H9 (cell line): ENCODE results near the gene ARMH3. TPM values are rescaled to one million over a fixed set of nuclear protein-coding genes. Genes with fewer than 3 reads are reported as not detected.

Source experiments
- DNase-seq: peaks from one replicate; pipeline ENCODE4 v3.0.0-alpha.2; 2017
- H2AFZ ChIP-seq: one replicate; pipeline ENCODE4 v1.6.1; 2013; ENCODE audit warnings: mild to moderate bottlenecking, low read length, control low read depth, moderate library complexity
- H2AK5ac ChIP-seq: 2 replicates; pipeline ENCODE4 v1.6.1; 2013; ENCODE audit warnings: low read length, control low read depth, mixed read lengths; ENCODE audit not compliant: insufficient read length
- H2BK120ac ChIP-seq: one replicate; pipeline ENCODE4 v1.6.1; 2013; ENCODE audit warnings: low read depth, mild to moderate bottlenecking, low read length, control low read depth, inconsistent platforms; ENCODE audit not compliant: poor library complexity, severe bottlenecking
- H2BK12ac ChIP-seq: 2 replicates; pipeline ENCODE4 v1.6.1; 2013; ENCODE audit warnings: low read length, control low read depth, mixed read lengths, low read depth; ENCODE audit not compliant: insufficient read length
- H2BK15ac ChIP-seq: 2 replicates; pipeline ENCODE4 v1.6.1; 2013; ENCODE audit warnings: low read depth, low read length, control low read depth
- H2BK20ac ChIP-seq: one replicate; pipeline ENCODE4 v1.6.1; 2013; ENCODE audit warnings: low read depth, mild to moderate bottlenecking, low read length, control low read depth, inconsistent platforms; ENCODE audit not compliant: poor library complexity, severe bottlenecking
- H2BK5ac ChIP-seq: 2 replicates; pipeline ENCODE4 v1.6.1; 2013; ENCODE audit warnings: low read length, control low read depth, mixed read lengths; ENCODE audit not compliant: insufficient read length
- H3K14ac ChIP-seq: 2 replicates; pipeline ENCODE4 v1.6.1; 2013; ENCODE audit warnings: low read length, control low read depth; ENCODE audit not compliant: insufficient read depth
- H3K18ac ChIP-seq: 2 replicates; pipeline ENCODE4 v1.6.1; 2013; ENCODE audit warnings: low read depth, mild to moderate bottlenecking, mixed read lengths, low read length, control low read depth; ENCODE audit not compliant: insufficient read length
- H3K23ac ChIP-seq: 2 replicates; pipeline ENCODE4 v1.6.1; 2013; ENCODE audit warnings: low read length, control low read depth, mixed read lengths, low read depth; ENCODE audit not compliant: insufficient read length
- H3K23me2 ChIP-seq: 2 replicates; pipeline ENCODE4 v1.6.1; 2013; ENCODE audit warnings: low read depth, mild to moderate bottlenecking, mixed read lengths, low read length, control low read depth; ENCODE audit not compliant: insufficient read length, poor library complexity, severe bottlenecking
- H3K27ac ChIP-seq: 2 replicates; pipeline ENCODE4 v1.5.1; 2013; ENCODE audit warnings: low read length, control low read depth, mixed read lengths, low read depth; ENCODE audit not compliant: insufficient read length
- H3K27me3 ChIP-seq: 2 replicates; pipeline ENCODE4 v1.6.1; 2013; ENCODE audit warnings: low read length, control low read depth, inconsistent platforms; ENCODE audit not compliant: insufficient read depth
- H3K4ac ChIP-seq: 2 replicates; pipeline ENCODE4 v1.6.1; 2013; ENCODE audit warnings: low read depth, mild to moderate bottlenecking, control low read depth, inconsistent platforms, low read length, moderate library complexity
- H3K4me1 ChIP-seq: 2 replicates; pipeline ENCODE4 v1.6.1; 2013; ENCODE audit warnings: low read length, control low read depth, inconsistent platforms; ENCODE audit not compliant: insufficient read depth
- H3K4me2 ChIP-seq: 2 replicates; pipeline ENCODE4 v1.6.1; 2013; ENCODE audit warnings: low read length, control low read depth, mixed read lengths; ENCODE audit not compliant: insufficient read length, insufficient read depth
- H3K56ac ChIP-seq: 2 replicates; pipeline ENCODE4 v1.6.1; 2013; ENCODE audit warnings: low read depth, mild to moderate bottlenecking, mixed read lengths, low read length, control low read depth; ENCODE audit not compliant: insufficient read length
- H3K79me1 ChIP-seq: 2 replicates; pipeline ENCODE4 v1.6.1; 2013; ENCODE audit warnings: low read depth, mild to moderate bottlenecking, moderate library complexity, low read length, control low read depth, inconsistent platforms; ENCODE audit not compliant: insufficient read depth, poor library complexity, severe bottlenecking
- H3K79me2 ChIP-seq: 2 replicates; pipeline ENCODE4 v1.6.1; 2013; ENCODE audit warnings: low read length, control low read depth, inconsistent platforms; ENCODE audit not compliant: insufficient read depth
- H3K9ac ChIP-seq: 2 replicates; pipeline ENCODE4 v1.6.1; 2013; ENCODE audit warnings: low read length, control low read depth, mixed read lengths; ENCODE audit not compliant: insufficient read length; ENCODE audit errors: extremely low read depth
- H3K9me3 ChIP-seq: one replicate; pipeline ENCODE4 v1.6.1; 2013; ENCODE audit warnings: low read depth, low read length, inconsistent platforms; ENCODE audit not compliant: control insufficient read depth
- H3T11ph ChIP-seq: one replicate; pipeline ENCODE4 v1.6.1; 2013; ENCODE audit warnings: mild to moderate bottlenecking, low read length, control low read depth, inconsistent platforms
- H4K20me1 ChIP-seq: one replicate; pipeline ENCODE4 v1.6.1; 2013; ENCODE audit not compliant: control insufficient read depth, insufficient read length, insufficient read depth
- H4K5ac ChIP-seq: 2 replicates; pipeline ENCODE4 v1.6.1; 2013; ENCODE audit warnings: low read depth, mild to moderate bottlenecking, mixed read lengths, low read length, control low read depth; ENCODE audit not compliant: insufficient read length
- H4K8ac ChIP-seq: replicated peaks from 2 replicates; pipeline ENCODE4 v1.6.1; 2013; ENCODE audit warnings: low read length, control low read depth, mixed read lengths, low read depth; ENCODE audit not compliant: insufficient read length
- H4K91ac ChIP-seq: 2 replicates; pipeline ENCODE4 v1.6.1; 2013; ENCODE audit warnings: low read depth, mild to moderate bottlenecking, moderate library complexity, mixed read lengths, low read length, control low read depth; ENCODE audit not compliant: insufficient read length
- H3K27ac Mint-ChIP-seq, 3 experiments: 2 replicates in 2 of 3; 3 replicates in 1 of 3; pipeline ENCODE4 v1.8.0; 2020 to 2021; ENCODE audit warnings: mixed read lengths in 3 of 3, mild to moderate bottlenecking in 1 of 3, moderate library complexity in 1 of 3
- H3K27me3 Mint-ChIP-seq: 2 replicates; pipeline ENCODE4 v1.8.0; 2021; ENCODE audit warnings: low read depth, mild to moderate bottlenecking, moderate library complexity, mixed read lengths
- H3K36me3 Mint-ChIP-seq, 3 experiments: 2 replicates in 2 of 3; 3 replicates in 1 of 3; pipeline ENCODE4 v1.8.0; 2020 to 2021; ENCODE audit warnings: low read depth in 3 of 3, mixed read lengths in 3 of 3; ENCODE audit not compliant: insufficient read depth in 1 of 3
- H3K4me1 Mint-ChIP-seq, 2 experiments: 2 replicates each; pipeline ENCODE4 v1.8.0; 2020; ENCODE audit warnings: mixed read lengths in 2 of 2
- H3K4me3 Mint-ChIP-seq, 2 experiments: 2 replicates in 1 of 2; 3 replicates in 1 of 2; pipeline ENCODE4 v1.8.0; 2020 to 2021; ENCODE audit warnings: mild to moderate bottlenecking in 2 of 2, mixed read lengths in 2 of 2, moderate library complexity in 1 of 2
- H3K9me3 Mint-ChIP-seq, 2 experiments: 2 replicates in 1 of 2; 3 replicates in 1 of 2; pipeline ENCODE4 v1.8.0; 2020; ENCODE audit warnings: mild to moderate bottlenecking in 2 of 2, mixed read lengths in 2 of 2, moderate library complexity in 1 of 2
- WGBS: extraction: QIAGEN DNeasy Blood & Tissue Kit; methylation state at CpG from one replicate; pipeline ENCODE4 v1.1.7; 2013; ENCODE audit warnings: missing lambda C conversion rate, low lambda C conversion rate, mixed read lengths; ENCODE audit not compliant: insufficient read length; ENCODE audit errors: extremely low coverage; 5-methylcytosine and 5-hydroxymethylcytosine counted together
- total RNA-seq: library from RNA; stranded (reverse); gene quantifications from 2 replicates; pipeline ENCODE4 v1.2.1, GENCODE V29; 2021
- TF ChIP-seq, protein P1 (sequence below): fragments of 200-600 bp; sonication (generic); conservative IDR thresholded peaks from 3 replicates; pipeline ENCODE4 v1.8.0; 2021; ENCODE audit warnings: antibody characterized with exemption, mild to moderate bottlenecking

Gene ARMH3
- total RNA-seq, 1 experiment from 2014 or later: 20.4 TPM

DNA sequence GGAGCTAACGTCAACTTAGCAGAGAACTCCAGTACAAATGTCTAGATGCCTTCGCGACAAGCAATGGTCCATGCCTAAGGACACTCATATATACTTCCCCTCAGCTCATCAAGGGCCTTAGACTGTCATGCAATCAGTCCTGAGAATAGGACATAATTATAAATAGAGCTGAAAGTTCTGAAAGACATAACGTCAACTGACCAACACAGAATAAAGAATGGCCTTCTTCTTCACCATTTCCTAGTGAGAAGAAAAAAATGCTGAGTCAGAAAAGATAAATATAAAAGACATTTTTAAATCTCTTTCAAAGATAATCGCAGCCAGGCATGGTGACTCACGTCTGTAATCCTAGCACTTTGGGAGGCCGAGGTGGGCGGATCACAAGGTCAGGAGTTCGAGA, 83.2 kb downstream of the ARMH3 start:
- no peak overlapping the region for H3K4me3 Mint-ChIP-seq
- no peak overlapping the region for H4K91ac ChIP-seq
- H3K27ac ChIP-seq: no peak overlapping the region
- H3K23me2 ChIP-seq: no peaks in the 10 kb centered on the region
- no peaks in the 10 kb centered on the region for H3K27me3 ChIP-seq
- H3K9ac ChIP-seq: no peak overlapping the region
- no peaks in the 10 kb centered on the region for H3K9me3 Mint-ChIP-seq
- H3T11ph ChIP-seq: no peak overlapping the region
- H2AFZ ChIP-seq: no peak overlapping the region
- H3K4me1 Mint-ChIP-seq: peaks cover 13 to 32% of the 10 kb centered on the region in 2 experiments
- no peak overlapping the region for H2AK5ac ChIP-seq
- H3K23ac ChIP-seq: no peak overlapping the region
- H3K27me3 Mint-ChIP-seq: no peaks in the 10 kb centered on the region
- no peaks in the 10 kb centered on the region for H3K9me3 ChIP-seq
- no peak overlapping the region for H3K27ac Mint-ChIP-seq
- DNase-seq: no peak
- no peak overlapping the region for H3K4me2 ChIP-seq
- no peak overlapping the region for H3K4ac ChIP-seq
- no peak overlapping the region for H4K8ac ChIP-seq
- no peak overlapping the region for H4K5ac ChIP-seq
- peaks cover 2 to 32% (median 16%) of the 10 kb centered on the region in 3 experiments; a peak in 6 of 7 replicates for H3K36me3 Mint-ChIP-seq
- no peak overlapping the region for H2BK120ac ChIP-seq
- TF ChIP-seq, protein P1, sequence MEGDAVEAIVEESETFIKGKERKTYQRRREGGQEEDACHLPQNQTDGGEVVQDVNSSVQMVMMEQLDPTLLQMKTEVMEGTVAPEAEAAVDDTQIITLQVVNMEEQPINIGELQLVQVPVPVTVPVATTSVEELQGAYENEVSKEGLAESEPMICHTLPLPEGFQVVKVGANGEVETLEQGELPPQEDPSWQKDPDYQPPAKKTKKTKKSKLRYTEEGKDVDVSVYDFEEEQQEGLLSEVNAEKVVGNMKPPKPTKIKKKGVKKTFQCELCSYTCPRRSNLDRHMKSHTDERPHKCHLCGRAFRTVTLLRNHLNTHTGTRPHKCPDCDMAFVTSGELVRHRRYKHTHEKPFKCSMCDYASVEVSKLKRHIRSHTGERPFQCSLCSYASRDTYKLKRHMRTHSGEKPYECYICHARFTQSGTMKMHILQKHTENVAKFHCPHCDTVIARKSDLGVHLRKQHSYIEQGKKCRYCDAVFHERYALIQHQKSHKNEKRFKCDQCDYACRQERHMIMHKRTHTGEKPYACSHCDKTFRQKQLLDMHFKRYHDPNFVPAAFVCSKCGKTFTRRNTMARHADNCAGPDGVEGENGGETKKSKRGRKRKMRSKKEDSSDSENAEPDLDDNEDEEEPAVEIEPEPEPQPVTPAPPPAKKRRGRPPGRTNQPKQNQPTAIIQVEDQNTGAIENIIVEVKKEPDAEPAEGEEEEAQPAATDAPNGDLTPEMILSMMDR: no peak
- H3K79me2 ChIP-seq: no peaks in the 10 kb centered on the region
- no peak overlapping the region for H3K56ac ChIP-seq
- no peaks in the 10 kb centered on the region for H3K79me1 ChIP-seq
- no CpG with 5 or more reads among the region's 9 CpGs for WGBS
- no peak overlapping the region for H2BK15ac ChIP-seq
- no peak overlapping the region for H2BK5ac ChIP-seq
- no peaks in the 10 kb centered on the region; the same call in 1 of the 2 replicates for H3K4me1 ChIP-seq
- no peak overlapping the region for H3K14ac ChIP-seq
- no peak overlapping the region for H3K18ac ChIP-seq
- no peaks in the 10 kb centered on the region for H4K20me1 ChIP-seq
- H2BK20ac ChIP-seq: no peak overlapping the region
- H2BK12ac ChIP-seq: no peak overlapping the region
